ENCODE measurements around the gene CHST15.
A peak's percentile ranks its signal among the peaks of the same experiment; 100 is the strongest.

Gene CHST15

DNA sequence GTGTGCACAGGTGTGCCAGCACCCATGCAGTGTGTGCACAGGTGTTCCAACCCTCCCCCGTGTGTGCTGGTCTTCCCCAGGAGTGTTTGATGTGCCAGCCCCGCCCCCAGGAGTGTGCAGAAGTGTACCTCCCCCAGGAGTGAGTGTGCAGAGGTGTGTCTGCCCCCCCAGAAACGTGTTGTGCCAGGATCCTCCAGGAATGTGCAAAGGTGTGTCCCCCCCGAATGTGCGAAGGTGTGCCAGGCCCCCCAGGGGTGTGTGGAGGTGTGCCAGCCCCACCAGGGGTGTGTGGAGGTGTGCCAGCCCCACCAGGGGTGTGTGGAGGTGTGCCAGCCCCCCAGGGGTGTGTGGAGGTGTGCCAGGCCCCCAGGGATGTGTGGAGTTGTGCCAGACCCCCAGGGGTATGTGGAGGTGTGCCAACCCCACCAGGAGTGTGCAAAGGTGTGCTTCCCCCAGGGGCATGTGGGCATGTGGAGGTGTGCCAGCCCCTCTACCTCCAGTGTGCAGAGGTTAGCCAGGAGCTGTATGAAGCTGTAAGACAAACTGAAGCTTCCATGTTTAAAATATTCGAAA lies 33.2 kb downstream of the CHST15 start:
- no peak overlapping the region for H3K27ac ChIP-seq
- DNase-seq, result no peak
- TF ChIP-seq, protein P1, sequence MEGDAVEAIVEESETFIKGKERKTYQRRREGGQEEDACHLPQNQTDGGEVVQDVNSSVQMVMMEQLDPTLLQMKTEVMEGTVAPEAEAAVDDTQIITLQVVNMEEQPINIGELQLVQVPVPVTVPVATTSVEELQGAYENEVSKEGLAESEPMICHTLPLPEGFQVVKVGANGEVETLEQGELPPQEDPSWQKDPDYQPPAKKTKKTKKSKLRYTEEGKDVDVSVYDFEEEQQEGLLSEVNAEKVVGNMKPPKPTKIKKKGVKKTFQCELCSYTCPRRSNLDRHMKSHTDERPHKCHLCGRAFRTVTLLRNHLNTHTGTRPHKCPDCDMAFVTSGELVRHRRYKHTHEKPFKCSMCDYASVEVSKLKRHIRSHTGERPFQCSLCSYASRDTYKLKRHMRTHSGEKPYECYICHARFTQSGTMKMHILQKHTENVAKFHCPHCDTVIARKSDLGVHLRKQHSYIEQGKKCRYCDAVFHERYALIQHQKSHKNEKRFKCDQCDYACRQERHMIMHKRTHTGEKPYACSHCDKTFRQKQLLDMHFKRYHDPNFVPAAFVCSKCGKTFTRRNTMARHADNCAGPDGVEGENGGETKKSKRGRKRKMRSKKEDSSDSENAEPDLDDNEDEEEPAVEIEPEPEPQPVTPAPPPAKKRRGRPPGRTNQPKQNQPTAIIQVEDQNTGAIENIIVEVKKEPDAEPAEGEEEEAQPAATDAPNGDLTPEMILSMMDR (IDR thresholded peaks at IDR 0.05), result no peak
- intact Hi-C loops (cut with DNase I; ENCODE audit: low total_unique reads), result no loop called here
- H3K9me3 ChIP-seq, result no peaks in the 10 kb centered on the region
- H3K4me3 ChIP-seq, result no peak overlapping the region
- no peaks in the 10 kb centered on the region for H3K36me3 ChIP-seq
- H3K4me1 ChIP-seq, result peaks cover 0 to 30% (median 15%) of the 10 kb centered on the region in 4 donors
- H3K27me3 ChIP-seq, result no peaks in the 10 kb centered on the region

- Histone ChIP-seq H3K27ac (no peak overlapping the region), H3K9me3 (no peaks in the 10 kb centered on the region), H3K4me3 (no peak overlapping the region), H3K27me3 (no peaks in the 10 kb centered on the region), H3K4me1 (peaks cover 0 to 28% (median 11%) of the 10 kb centered on the region in 4 donors), H3K36me3 (no peaks in the 10 kb centered on the region)
- TF ChIP-seq, protein P1 (IDR thresholded peaks at IDR 0.05), result no peak
- intact Hi-C loops (cut with DNase I; ENCODE audit: low total_unique reads), result no loop called here
- no peak for DNase-seq
These were observed 33.8 kb downstream of the CHST15 start for GRCh38 chr10:124059551-124059950.

DNA sequence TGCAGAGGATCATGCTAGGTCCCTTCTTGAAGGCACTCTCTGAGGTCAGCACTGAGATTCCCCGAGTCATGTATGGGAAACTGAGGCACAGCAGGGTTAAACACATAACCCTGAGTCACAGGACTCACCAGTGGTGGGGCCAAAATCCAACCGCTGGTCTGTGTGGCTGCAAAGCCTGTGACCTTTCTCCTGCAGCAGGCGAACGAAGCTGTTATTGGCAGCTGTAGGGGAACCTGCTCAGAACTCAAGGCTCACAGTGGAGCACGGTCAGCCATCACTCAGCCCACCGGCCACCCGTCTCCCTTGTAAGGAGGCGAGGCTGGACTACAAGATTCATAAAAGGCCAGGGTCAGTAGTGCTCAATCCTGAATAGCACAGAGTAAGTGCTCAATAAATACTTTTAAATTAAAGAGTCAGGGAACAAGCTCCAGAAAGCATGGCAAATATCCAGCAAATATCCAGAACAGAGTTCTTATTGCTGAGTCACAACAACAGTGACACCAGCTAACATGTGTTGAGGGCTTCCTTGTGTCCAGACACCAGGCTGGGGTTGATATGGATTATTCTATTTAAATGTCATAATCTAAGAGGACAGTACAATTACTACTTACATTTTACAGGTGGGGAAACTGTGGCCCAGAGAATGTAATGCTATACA lies 34.9 kb downstream of the CHST15 start:
- intact Hi-C loops (cut with DNase I; ENCODE audit: low total_unique reads), result no loop called here
- TF ChIP-seq, protein P1 (IDR thresholded peaks at IDR 0.05), result no peak
- H3K9me3 ChIP-seq, result no peaks in the 10 kb centered on the region
- H3K36me3 ChIP-seq, result no peaks in the 10 kb centered on the region
- DNase-seq, result no peak
- peaks cover 0 to 25% (median 6%) of the 10 kb centered on the region in 4 donors for H3K4me1 ChIP-seq
- H3K27ac ChIP-seq, result no peak overlapping the region
- no peak overlapping the region for H3K4me3 ChIP-seq
- no peaks in the 10 kb centered on the region for H3K27me3 ChIP-seq

DNA sequence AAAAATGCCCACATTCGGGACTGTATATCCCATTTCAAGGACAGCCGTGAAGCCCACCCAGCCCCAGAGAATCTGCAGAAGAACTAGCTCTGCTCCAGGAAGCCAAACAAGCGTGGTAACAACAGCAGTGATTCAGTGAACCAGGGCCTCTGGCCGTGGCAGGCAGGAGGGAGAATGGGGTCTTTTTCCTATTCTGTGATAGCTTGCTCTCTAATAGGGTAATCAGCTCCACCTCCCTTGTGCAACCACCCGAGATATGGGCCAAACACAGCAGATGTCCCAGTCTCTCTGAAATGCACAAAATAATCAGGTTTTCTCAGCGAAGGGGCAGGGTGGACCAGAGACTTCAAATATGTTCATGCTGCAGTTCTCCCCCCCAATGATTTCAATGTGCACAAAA lies 35.8 kb downstream of the CHST15 start:
- intact Hi-C loops (cut with DNase I; ENCODE audit: low total_unique reads), result no loop called here
- Histone ChIP-seq H3K4me3 (no peak overlapping the region), H3K27me3 (no peaks in the 10 kb centered on the region), H3K9me3 (no peaks in the 10 kb centered on the region), H3K36me3 (no peaks in the 10 kb centered on the region), H3K27ac (no peak overlapping the region), H3K4me1 (peaks cover 0 to 23% (median 2%) of the 10 kb centered on the region in 4 donors)
- DNase-seq, result no peak
- TF ChIP-seq, protein P1 (IDR thresholded peaks at IDR 0.05), result no peak

DNA sequence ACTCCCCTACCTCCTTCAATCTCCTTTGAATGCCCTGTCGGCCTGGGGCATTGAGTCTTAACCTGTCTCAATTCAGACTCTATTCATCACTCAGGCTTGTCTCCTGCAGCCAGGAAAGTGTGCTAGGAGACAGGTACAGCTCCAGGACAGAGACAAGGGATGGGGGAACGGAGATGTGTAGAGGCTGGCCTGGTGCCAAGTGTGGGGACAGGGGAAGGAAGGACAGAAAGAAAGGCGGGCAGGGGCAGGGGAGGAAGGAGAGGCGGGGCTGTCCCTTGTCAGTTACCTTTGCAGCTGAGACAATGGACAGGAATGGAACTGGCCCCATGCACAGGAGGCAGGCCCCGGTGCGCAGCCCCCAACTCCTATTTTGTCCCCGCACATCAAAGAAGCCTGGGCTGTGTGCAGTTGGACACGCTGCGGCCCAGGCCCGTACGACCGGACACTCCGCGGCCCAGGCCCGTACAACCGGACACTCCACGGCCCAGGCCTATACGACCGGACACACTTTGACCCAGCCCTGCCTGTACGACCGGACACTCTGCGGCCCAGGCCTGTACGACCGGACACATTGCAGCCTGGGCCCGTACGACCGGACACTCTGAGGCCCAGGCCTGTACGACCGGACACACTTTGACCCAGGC lies 36.9 kb downstream of the CHST15 start:
- TF ChIP-seq, protein P1 (IDR thresholded peaks at IDR 0.05), result no peak
- H3K27me3 ChIP-seq, result no peaks in the 10 kb centered on the region
- no peaks in the 10 kb centered on the region for H3K9me3 ChIP-seq
- intact Hi-C loops (cut with DNase I; ENCODE audit: low total_unique reads), result no loop called here
- no peak overlapping the region for H3K27ac ChIP-seq
- H3K4me1 ChIP-seq, result peaks cover 0 to 16% (median 0%) of the 10 kb centered on the region in 4 donors
- DNase-seq, result peak in 1 of 2 donors; percentile 29
- H3K36me3 ChIP-seq, result no peaks in the 10 kb centered on the region
- H3K4me3 ChIP-seq, result no peak overlapping the region
